Mucosa of descending colon (tissue), 3 donors: ENCODE data around the gene ZFPM1. TPM values are rescaled to one million over a fixed set of nuclear protein-coding genes. Genes with fewer than 3 reads are reported as not detected.

Source experiments
- ATAC-seq: fragments of 200-7000 bp; cut with Tn5 transposase; one replicate; pipeline ENCODE4 v1.9.1; 2020; ENCODE audit warnings: mild to moderate bottlenecking, moderate library complexity
- DNase-seq, 3 donors: peaks; one replicate each; pipeline ENCODE4 v3.0.0-alpha.2; 2020
- H3K36me3 ChIP-seq: fragments of 200-600 bp; one replicate; pipeline ENCODE4 v1.8.0; 2021; ENCODE audit warnings: low read depth, mild to moderate bottlenecking
- H3K4me1 ChIP-seq: fragments of 200-600 bp; one replicate; pipeline ENCODE4 v1.8.0; 2021; ENCODE audit warnings: low read depth, mild to moderate bottlenecking
- H3K4me3 ChIP-seq: fragments of 200-600 bp; one replicate; pipeline ENCODE4 v1.8.0; 2021; ENCODE audit warnings: mild to moderate bottlenecking
- H3K9me3 ChIP-seq: fragments of 200-600 bp; one replicate; pipeline ENCODE4 v1.8.0; 2021; ENCODE audit warnings: mild to moderate bottlenecking
- CTCF ChIP-seq: fragments of 200-600 bp; IDR thresholded peaks from one replicate; pipeline ENCODE4 v1.8.0; 2022; ENCODE audit warnings: antibody characterized with exemption, mild to moderate bottlenecking
- intact Hi-C, 2 donors: fragments of 100-400 bp; cut with DNase I in 1 of 2; cut with micrococcal nuclease in 1 of 2; formaldehyde crosslinking; loops; one replicate each; pipeline versions ENCODE4 v1.11.0 to v1.11.1; 2022; cut with DNase I, micrococcal nuclease
- total RNA-seq, 3 donors: library from RNA; stranded (reverse); fragmentation: NEBNext Ultra II Directional in 2 of 3; extraction: Animal tissue kit (Norgen Biotek cat#: 25700) in 2 of 3; gene quantifications; one replicate each; pipeline versions ENCODE4 v1.2.1 to v1.2.4, GENCODE V29; 2021 to 2023
- donor health status: DM: no; HTN: no; CAD: no; lungs with moderate emphysema.
- donor health status: DM: no; HTN: no; CAD: no.
- donor health status: DM: no; HTN: yes; CAD: no.

ZFPM1 gene
- total RNA-seq, 3 donors from 2014 or later, result 5.2 to 10.3 (median 7.2) TPM

DNA sequence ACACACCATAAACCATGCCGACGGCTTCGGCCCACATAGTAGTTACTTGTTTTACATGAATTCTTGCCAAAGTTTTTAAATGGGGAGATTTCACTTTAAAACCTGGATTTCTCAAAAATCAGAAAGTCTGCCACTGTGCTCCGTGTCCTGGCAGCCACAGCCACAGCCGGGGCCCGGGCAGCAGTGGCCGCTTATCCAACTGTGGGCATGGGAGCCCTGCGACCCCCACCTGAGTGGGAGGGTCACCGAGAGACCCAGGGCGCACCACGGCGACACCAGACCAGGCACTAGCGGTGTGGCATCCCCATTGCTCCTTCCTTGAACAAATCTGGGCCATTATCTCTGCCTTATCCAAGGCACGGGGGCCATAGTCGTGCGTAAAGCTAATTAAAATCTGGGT is 40.3 kb upstream of the ZFPM1 start:
- H3K4me3 ChIP-seq, result no peak overlapping the region
- H3K4me1 ChIP-seq, result no peaks in the 10 kb centered on the region
- no peak for DNase-seq
- intact Hi-C loops, result no loop called here
- H3K9me3 ChIP-seq, result no peaks in the 10 kb centered on the region
- no peak for ATAC-seq
- no peak for TF ChIP-seq CTCF
- no peaks in the 10 kb centered on the region for H3K36me3 ChIP-seq

GRCh38 chr16:88413231-88413630 is 39.8 kb upstream of the ZFPM1 start:
- no peaks in the 10 kb centered on the region for H3K9me3 ChIP-seq
- H3K4me1 ChIP-seq, result no peaks in the 10 kb centered on the region
- TF ChIP-seq CTCF, result no peak
- DNase-seq (no peak), ATAC-seq (no peak)
- H3K36me3 ChIP-seq, result no peaks in the 10 kb centered on the region
- no peak overlapping the region for H3K4me3 ChIP-seq
- intact Hi-C loops, result no loop called here

GRCh38 chr16:88413631-88414030 is 39.4 kb upstream of the ZFPM1 start:
- intact Hi-C loops, result no loop called here
- Histone ChIP-seq H3K9me3 (no peaks in the 10 kb centered on the region), H3K36me3 (no peaks in the 10 kb centered on the region), H3K4me1 (no peaks in the 10 kb centered on the region), H3K4me3 (no peak overlapping the region)
- DNase-seq, result no peak
- no peak for ATAC-seq
- TF ChIP-seq CTCF, result no peak

GRCh38 chr16:88414521-88415380 is 38.3 kb upstream of the ZFPM1 start:
- no peak overlapping the region for H3K4me3 ChIP-seq
- DNase-seq, result no peak
- no peaks in the 10 kb centered on the region for H3K9me3 ChIP-seq
- no peak for ATAC-seq
- no peak for TF ChIP-seq CTCF
- no peaks in the 10 kb centered on the region for H3K36me3 ChIP-seq
- intact Hi-C loops, result no loop called here
- H3K4me1 ChIP-seq, result no peaks in the 10 kb centered on the region

GRCh38 chr16:88415381-88415705 is 37.7 kb upstream of the ZFPM1 start:
- TF ChIP-seq CTCF, result no peak
- no peaks in the 10 kb centered on the region for H3K9me3 ChIP-seq
- no peaks in the 10 kb centered on the region for H3K36me3 ChIP-seq
- H3K4me1 ChIP-seq, result no peaks in the 10 kb centered on the region
- H3K4me3 ChIP-seq, result no peak overlapping the region
- DNase-seq, result no peak
- no peak for ATAC-seq
- intact Hi-C loops, result no loop called here
